Suppressor macrophage treated with lipopolysaccharide for 1 hour (primary cell): Measurements from ENCODE around the gene TNXB.
A peak's percentile ranks its signal among the peaks of the same experiment; 100 is the strongest.
"Not testable (repeated sequence)": the region's sequence is repeated elsewhere in the genome, so short reads cannot be mapped to it uniquely, and the experiment has no call there.

Experiments used
- DNase-seq, 3 donors: peaks; one replicate each; pipeline ENCODE4 v3.0.0-alpha.2; 2020 to 2022

The TNXB gene

DNA sequence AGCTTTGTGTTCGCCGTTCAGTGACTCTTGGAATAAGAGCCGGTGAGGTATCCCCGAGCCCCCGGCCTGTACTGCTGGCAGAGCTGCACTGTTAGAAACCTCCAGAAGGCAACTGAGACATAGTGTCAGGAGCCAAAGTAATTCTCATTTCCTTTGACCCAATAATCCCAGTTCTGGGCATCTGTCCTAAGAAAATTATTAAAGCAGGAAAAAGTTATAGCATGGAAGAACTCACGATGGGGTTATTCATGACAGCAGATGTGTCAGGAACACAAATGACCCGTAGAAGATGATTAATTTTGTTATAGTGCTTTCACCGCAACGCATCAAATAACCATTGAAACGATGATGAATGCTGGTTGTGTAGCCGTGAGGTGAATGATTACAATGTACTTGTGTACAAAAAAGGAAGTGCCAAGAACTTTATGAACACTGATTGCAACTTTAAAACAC, 50.6 kb downstream of the TNXB start:
- no peak for DNase-seq

DNA sequence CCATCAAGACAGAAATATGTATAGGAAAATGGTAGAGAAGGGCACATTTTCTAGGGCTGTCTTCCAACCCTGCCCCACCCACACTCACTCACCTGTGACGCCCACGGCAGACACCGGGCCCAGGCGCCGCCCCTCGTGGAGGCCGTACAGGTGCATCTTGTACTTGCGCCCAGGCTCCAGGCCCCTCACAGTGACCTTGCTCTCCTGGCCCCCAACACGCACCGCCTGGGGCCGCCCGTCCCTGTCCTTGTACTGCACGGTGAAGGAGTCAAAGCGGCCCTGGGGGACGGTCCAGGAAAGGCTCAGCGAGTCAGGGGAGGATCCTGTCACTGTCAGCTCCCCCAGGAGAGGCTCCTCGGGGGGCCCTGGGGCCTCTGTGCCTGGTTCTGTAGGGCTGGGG, 51.2 kb downstream of the TNXB start:
- DNase-seq = no peak

DNA sequence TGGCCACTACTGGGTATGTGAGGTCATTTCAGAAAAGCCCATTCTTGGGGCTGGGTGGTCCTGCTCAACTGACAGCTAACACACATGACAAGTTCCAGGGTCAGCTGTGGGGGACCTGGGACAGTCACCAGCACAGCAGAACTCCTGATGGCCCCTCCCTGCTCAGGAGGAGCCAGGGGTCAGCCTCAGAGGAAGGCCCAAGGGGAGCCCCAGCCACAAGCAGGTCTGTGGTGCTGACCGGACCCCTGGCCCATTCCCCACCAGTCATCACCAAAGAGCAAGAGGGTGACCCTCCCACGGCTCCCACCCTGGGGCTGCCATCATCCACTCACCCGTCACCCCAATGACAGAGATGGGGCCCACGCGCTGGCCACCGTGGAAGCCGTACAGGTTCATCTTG, 52.9 kb downstream of the TNXB start:
- no peak for DNase-seq

DNA sequence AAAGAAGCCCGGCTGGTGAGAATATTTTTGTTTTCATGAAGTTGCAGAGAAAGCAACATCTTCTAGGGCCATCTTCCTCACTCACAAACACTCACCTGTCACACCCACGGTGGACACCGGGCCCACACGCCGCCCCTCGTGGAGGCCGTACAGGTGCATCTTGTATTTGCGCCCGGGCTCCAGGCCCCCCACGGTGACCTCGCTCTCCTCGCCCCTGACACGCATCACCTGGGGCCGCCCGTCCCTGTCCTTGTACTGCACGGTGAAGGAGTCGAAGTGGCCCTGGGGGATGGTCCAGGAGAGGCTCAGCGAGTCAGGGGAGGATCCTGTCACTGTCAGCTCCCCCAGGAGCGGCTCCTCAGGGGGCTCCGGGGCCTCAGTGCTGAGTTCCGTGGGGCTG, 53.4 kb downstream of the TNXB start:
- not testable (repeated sequence) for DNase-seq

DNA sequence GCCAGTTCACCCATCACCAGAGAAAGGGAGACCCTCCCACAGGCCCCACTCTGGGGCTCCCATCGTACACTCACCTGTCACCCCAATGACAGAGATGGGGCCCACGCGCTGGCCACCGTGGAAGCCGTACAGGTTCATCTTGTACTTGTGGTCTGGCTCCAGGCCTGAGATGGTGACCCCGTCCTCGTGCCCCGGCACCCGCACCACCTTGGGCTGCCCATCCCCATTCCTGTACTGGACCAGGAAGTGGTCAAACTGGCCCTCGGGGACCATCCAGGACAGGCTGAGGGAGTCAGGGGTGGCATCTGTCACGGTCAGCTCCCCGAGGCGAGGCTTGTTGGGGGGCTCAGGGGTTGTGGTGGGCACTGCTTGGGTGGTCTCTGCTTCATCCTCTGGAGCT, 55.8 kb downstream of the TNXB start:
- DNase-seq = not testable (repeated sequence)

GRCh38 chr6:32052626-32053025, 56.5 kb downstream of the TNXB start:
- not testable (repeated sequence) for DNase-seq

DNA sequence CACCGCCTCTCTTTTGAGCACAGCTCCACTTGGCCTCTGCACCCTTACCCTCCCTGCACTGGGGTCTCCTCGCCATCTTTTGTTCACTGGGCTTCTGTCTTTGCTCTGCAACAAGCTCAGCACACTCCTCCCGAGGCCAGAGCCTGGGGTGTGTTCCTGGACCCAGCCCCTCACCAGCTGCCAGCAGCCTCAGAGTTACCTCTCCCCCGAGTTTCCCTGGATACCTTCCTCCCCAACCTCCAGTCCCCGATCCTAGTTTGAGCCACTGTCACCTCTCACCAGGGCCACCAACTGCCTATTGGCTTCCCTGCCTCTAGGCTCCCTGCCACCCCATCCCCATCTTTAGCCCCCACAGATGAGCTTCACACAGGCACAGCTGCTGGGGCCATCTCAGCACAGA, 58.6 kb downstream of the TNXB start:
- no peak for DNase-seq

GRCh38 chr6:32049736-32050135, 59.4 kb downstream of the TNXB start:
- not testable (repeated sequence) for DNase-seq

GRCh38 chr6:32049149-32049548, 60.0 kb downstream of the TNXB start:
- DNase-seq = not testable (repeated sequence)

- peak; percentile 62 to 81 (median 77) for DNase-seq
Observed at GRCh38 chr6:32047855-32048766, 61.0 kb downstream of the TNXB start.

GRCh38 chr6:32047539-32047854, 61.6 kb downstream of the TNXB start:
- no peak for DNase-seq

GRCh38 chr6:32047084-32047478, 62.1 kb downstream of the TNXB start:
- DNase-seq = peak in 2 of 3 donors; percentile 15 to 16

DNA sequence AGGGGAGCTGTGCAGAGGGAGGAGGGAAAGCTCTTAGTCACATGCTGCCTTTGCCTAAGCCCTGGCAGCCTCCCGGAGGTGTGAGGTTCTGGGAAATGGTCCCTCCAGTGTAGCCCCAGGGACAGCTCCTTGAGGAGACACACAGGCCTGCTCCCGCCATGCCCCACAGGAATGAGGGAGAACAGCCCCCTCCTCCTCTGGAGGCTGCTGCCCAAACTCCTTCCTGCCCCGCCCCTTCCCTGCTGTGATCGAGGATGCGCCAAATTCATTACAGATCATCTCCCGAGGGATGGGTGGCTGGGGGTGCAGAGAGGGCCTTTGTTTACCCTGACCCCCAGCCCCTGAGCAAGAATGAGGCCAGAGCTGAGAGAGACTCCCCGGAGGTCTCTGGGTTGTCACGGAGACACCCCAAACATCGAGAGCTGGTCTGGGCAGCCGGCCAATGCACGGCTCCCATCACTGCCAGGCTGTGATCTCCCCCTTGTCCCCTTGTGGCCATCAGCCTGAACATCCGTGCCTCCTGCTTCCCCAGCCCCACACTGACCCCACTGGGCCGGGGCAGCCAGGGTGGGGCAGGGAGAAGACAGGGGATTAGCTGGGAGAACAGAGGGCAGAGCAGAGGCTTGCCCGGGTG, 62.6 kb downstream of the TNXB start:
- DNase-seq = no peak

GRCh38 chr6:32045811-32046449, 63.2 kb downstream of the TNXB start:
- DNase-seq = no peak

GRCh38 chr6:32044916-32045315, 64.2 kb downstream of the TNXB start:
- DNase-seq = not testable (repeated sequence)

GRCh38 chr6:32043589-32044380, 65.4 kb downstream of the TNXB start:
- DNase-seq = not testable (repeated sequence)

DNA sequence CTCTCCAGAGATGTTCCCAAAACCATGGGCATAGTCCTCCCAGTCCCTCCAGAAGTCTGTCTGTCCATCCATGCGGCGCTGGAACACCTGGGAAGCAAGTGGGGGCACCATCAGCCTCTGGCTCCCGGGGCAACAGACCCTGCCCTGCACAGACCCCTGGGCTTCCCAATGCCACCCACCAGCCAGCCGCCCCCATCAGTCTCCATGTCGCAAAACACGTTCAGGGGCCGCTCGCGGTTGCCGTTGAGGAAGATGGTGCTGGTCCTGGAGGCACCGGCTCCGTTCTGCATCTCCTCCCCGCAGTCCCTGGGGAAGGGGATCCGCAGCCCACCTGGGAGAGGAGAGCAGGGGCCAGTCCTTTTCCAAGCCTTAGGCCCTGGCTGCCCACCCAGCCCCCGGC, 66.9 kb downstream of the TNXB start:
- not testable (repeated sequence) for DNase-seq

DNA sequence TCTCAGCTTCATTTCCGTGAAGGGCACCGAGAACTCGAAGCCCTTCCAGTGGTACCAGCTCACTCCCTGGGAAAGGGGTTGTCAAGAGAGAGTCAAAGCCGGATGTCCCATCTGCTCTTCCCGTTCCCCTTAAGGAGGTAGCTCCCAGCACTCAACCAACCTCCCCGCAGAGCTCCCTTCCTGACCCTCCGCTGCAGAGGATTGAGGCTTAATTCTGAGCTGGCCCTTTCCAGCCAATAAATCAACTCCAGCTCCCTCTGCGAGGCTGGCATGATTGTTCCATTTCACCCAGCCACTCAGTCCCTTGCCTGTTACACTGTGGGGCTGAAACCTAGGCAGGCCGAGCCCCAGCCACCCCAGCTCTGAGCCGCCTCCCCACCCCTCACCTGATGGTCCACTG, 67.8 kb downstream of the TNXB start:
- not testable (repeated sequence) for DNase-seq

- not testable (repeated sequence) for DNase-seq
Observed at GRCh38 chr6:32041050-32041321, 68.2 kb downstream of the TNXB start.

DNA sequence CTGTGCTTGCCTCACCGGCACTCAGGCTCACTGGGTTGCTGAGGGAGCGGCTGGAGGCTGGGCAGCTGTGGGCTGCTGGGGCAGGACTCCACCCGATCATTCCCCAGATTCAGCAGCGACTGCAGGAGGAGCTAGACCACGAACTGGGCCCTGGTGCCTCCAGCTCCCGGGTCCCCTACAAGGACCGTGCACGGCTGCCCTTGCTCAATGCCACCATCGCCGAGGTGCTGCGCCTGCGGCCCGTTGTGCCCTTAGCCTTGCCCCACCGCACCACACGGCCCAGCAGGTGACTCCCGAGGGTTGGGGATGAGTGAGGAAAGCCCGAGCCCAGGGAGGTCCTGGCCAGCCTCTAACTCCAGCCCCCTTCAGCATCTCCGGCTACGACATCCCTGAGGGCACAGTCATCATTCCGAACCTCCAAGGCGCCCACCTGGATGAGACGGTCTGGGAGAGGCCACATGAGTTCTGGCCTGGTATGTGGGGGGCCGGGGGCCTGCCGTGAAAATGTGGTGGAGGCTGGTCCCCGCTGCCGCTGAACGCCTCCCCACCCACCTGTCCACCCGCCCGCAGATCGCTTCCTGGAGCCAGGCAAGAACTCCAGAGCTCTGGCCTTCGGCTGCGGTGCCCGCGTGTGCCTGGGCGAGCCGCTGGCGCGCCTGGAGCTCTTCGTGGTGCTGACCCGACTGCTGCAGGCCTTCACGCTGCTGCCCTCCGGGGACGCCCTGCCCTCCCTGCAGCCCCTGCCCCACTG, 68.7 kb downstream of the TNXB start:
- not testable (repeated sequence) for DNase-seq

DNA sequence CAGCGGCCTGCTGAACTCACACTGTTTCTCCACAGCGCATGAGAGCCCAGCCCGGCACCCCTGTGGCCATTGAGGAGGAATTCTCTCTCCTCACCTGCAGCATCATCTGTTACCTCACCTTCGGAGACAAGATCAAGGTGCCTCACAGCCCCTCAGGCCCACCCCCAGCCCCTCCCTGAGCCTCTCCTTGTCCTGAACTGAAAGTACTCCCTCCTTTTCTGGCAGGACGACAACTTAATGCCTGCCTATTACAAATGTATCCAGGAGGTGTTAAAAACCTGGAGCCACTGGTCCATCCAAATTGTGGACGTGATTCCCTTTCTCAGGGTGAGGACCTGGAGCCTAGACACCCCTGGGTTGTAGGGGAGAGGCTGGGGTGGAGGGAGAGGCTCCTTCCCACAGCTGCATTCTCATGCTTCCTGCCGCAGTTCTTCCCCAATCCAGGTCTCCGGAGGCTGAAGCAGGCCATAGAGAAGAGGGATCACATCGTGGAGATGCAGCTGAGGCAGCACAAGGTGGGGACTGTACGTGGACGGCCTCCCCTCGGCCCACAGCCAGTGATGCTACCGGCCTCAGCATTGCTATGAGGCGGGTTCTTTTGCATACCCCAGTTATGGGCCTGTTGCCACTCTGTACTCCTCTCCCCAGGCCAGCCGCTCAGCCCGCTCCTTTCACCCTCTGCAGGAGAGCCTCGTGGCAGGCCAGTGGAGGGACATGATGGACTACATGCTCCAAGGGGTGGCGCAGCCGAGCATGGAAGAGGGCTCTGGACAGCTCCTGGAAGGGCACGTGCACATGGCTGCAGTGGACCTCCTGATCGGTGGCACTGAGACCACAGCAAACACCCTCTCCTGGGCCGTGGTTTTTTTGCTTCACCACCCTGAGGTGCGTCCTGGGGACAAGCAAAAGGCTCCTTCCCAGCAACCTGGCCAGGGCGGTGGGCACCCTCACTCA, 69.5 kb downstream of the TNXB start:
- DNase-seq = not testable (repeated sequence)
